ENCODE results near the gene PLD6. TPM values are rescaled to one million over a fixed set of nuclear protein-coding genes. Genes with fewer than 3 reads are reported as not detected.
"Not testable (repeated sequence)": the region's sequence is repeated elsewhere in the genome, so short reads cannot be mapped to it uniquely, and the experiment has no call there.

Gene PLD6
- total RNA-seq, 1 donor from 2014 or later: 1.2 TPM

DNA sequence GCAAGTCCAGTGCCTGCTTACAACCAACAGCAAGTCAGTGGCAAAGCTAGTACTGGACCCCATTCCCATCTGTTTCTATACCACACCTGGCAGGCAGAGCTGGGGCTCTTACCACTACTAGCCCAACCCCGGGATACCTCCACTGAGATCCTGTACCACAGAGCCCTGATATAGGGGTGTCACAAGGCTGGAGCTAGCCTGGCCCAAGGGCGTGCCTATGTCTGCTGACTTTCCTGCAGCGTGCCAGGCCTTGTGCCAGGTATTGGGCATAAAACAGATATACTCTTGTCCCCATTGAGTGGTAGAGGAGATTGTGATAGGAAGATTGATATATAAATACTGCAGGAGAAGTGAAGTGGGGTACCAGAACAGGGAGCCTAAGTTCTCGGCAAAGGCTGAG is 44.4 kb downstream of the PLD6 start:
- Mint-ChIP-seq H3K27me3 (no peaks in the 10 kb centered on the region), H3K27ac (no peak overlapping the region), H3K4me3 (ENCODE audit: low read depth) (no peak overlapping the region), H3K36me3 (ENCODE audit: insufficient read depth) (peaks cover 5% of the 10 kb centered on the region), H3K4me1 (ENCODE audit: low read depth) (no peaks in the 10 kb centered on the region), H3K9me3 (ENCODE audit: low read depth) (no peaks in the 10 kb centered on the region)
- no peak for DNase-seq (ENCODE audit: low spot score, unreplicated experiment)
- TF ChIP-seq, protein P1, sequence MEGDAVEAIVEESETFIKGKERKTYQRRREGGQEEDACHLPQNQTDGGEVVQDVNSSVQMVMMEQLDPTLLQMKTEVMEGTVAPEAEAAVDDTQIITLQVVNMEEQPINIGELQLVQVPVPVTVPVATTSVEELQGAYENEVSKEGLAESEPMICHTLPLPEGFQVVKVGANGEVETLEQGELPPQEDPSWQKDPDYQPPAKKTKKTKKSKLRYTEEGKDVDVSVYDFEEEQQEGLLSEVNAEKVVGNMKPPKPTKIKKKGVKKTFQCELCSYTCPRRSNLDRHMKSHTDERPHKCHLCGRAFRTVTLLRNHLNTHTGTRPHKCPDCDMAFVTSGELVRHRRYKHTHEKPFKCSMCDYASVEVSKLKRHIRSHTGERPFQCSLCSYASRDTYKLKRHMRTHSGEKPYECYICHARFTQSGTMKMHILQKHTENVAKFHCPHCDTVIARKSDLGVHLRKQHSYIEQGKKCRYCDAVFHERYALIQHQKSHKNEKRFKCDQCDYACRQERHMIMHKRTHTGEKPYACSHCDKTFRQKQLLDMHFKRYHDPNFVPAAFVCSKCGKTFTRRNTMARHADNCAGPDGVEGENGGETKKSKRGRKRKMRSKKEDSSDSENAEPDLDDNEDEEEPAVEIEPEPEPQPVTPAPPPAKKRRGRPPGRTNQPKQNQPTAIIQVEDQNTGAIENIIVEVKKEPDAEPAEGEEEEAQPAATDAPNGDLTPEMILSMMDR (IDR thresholded peaks at IDR 0.05; ENCODE audit: unreplicated experiment): no peak

DNA sequence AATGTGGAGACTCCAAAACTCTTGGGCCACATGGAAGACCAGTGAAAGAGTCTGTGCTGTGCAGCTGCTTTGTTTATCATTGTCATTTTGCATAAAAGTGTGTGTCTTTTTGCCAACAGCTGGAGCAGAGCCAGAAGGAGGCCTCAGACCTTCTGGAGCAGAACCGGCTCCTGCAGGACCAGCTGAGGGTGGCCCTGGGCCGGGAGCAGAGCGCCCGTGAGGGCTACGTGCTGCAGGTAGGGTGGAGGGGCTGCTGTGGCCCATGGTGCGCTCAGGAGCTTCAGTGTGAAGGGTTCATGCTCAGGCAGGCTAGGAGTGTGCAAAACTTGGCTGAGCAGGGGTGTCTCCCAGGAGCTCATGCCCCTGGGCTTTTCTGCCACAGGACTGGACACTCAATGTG is 45.0 kb downstream of the PLD6 start:
- no peak for DNase-seq (ENCODE audit: low spot score, unreplicated experiment)
- TF ChIP-seq, protein P1 (IDR thresholded peaks at IDR 0.05; ENCODE audit: unreplicated experiment): no peak
- H3K4me3 Mint-ChIP-seq (ENCODE audit: low read depth): no peak overlapping the region
- H3K27me3 Mint-ChIP-seq: no peaks in the 10 kb centered on the region
- no peak overlapping the region for H3K27ac Mint-ChIP-seq
- H3K9me3 Mint-ChIP-seq (ENCODE audit: low read depth): no peaks in the 10 kb centered on the region
- peaks cover 5% of the 10 kb centered on the region for H3K36me3 Mint-ChIP-seq (ENCODE audit: insufficient read depth)
- no peaks in the 10 kb centered on the region for H3K4me1 Mint-ChIP-seq (ENCODE audit: low read depth)

- Mint-ChIP-seq H3K4me3 (ENCODE audit: low read depth) (no peak overlapping the region), H3K27me3 (no peaks in the 10 kb centered on the region), H3K27ac (no peak overlapping the region), H3K36me3 (ENCODE audit: insufficient read depth) (peaks cover 2% of the 10 kb centered on the region), H3K4me1 (ENCODE audit: low read depth) (no peaks in the 10 kb centered on the region), H3K9me3 (ENCODE audit: low read depth) (no peaks in the 10 kb centered on the region)
- no peak for DNase-seq (ENCODE audit: low spot score, unreplicated experiment)
- TF ChIP-seq, protein P1 (IDR thresholded peaks at IDR 0.05; ENCODE audit: unreplicated experiment): no peak
Observed at GRCh38 chr17:17159571-17159970, 46.6 kb downstream of the PLD6 start.

GRCh38 chr17:17158506-17158905 is 47.6 kb downstream of the PLD6 start:
- H3K4me3 Mint-ChIP-seq (ENCODE audit: low read depth); H3K27ac Mint-ChIP-seq; H3K4me1 Mint-ChIP-seq (ENCODE audit: low read depth); H3K27me3 Mint-ChIP-seq; DNase-seq (ENCODE audit: low spot score, unreplicated experiment); H3K36me3 Mint-ChIP-seq (ENCODE audit: insufficient read depth); H3K9me3 Mint-ChIP-seq (ENCODE audit: low read depth): not testable (repeated sequence)

DNA sequence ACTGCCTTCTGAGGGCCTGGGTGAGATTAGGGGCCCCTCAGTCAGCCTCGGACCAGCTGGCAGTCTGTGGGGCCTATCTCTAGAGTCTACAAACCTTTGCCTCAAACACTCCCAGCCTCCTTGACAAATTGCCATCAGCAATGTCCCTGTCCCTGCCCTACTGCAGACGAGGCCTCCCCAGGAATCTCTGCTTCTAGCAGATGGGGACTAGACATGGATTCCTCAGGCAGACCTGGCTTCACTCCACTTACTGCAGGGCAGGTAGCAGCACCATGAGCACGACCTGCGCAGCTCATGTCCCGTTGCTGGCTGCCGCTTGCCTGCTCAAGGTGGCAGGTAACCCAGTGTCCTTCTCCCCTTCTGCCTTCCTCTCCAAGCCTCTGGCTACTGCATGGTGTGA is 49.1 kb downstream of the PLD6 start:
- peak overlapping the region; percentile 82 for H3K27ac Mint-ChIP-seq
- peaks cover 2% of the 10 kb centered on the region for H3K36me3 Mint-ChIP-seq (ENCODE audit: insufficient read depth)
- no peaks in the 10 kb centered on the region for H3K9me3 Mint-ChIP-seq (ENCODE audit: low read depth)
- H3K4me1 Mint-ChIP-seq (ENCODE audit: low read depth): no peaks in the 10 kb centered on the region
- no peak for DNase-seq (ENCODE audit: low spot score, unreplicated experiment)
- H3K4me3 Mint-ChIP-seq (ENCODE audit: low read depth): no peak overlapping the region
- no peaks in the 10 kb centered on the region for H3K27me3 Mint-ChIP-seq
- TF ChIP-seq, protein P1 (IDR thresholded peaks at IDR 0.05; ENCODE audit: unreplicated experiment): no peak

GRCh38 chr17:17156511-17156910 is 49.6 kb downstream of the PLD6 start:
- H3K27ac Mint-ChIP-seq: no peak overlapping the region

More at GRCh38 chr17:17156511-17156910, 49.6 kb downstream of the PLD6 start:
- H3K36me3 Mint-ChIP-seq (ENCODE audit: insufficient read depth): peaks cover 4% of the 10 kb centered on the region
- no peaks in the 10 kb centered on the region for H3K9me3 Mint-ChIP-seq (ENCODE audit: low read depth)
- H3K4me1 Mint-ChIP-seq (ENCODE audit: low read depth): no peaks in the 10 kb centered on the region
- no peak overlapping the region for H3K4me3 Mint-ChIP-seq (ENCODE audit: low read depth)
- DNase-seq (ENCODE audit: low spot score, unreplicated experiment): no peak
- TF ChIP-seq, protein P1 (IDR thresholded peaks at IDR 0.05; ENCODE audit: unreplicated experiment): no peak
- no peaks in the 10 kb centered on the region for H3K27me3 Mint-ChIP-seq
